GM10266 (cell line): ENCODE measurements around the gene TFPT.

ENCODE experiments used
- DNase-seq: peaks from one replicate; pipeline ENCODE4 v3.0.0; 2012; ENCODE audit errors: extremely low spot score
- TF ChIP-seq, protein P1 (sequence below): IDR thresholded peaks from 2 replicates; pipeline ENCODE4 v1.5.1; 2012; ENCODE audit warnings: mild to moderate bottlenecking, low read depth; ENCODE audit not compliant: control insufficient read depth, insufficient read depth; ENCODE audit errors: missing control alignments

The TFPT gene

DNA sequence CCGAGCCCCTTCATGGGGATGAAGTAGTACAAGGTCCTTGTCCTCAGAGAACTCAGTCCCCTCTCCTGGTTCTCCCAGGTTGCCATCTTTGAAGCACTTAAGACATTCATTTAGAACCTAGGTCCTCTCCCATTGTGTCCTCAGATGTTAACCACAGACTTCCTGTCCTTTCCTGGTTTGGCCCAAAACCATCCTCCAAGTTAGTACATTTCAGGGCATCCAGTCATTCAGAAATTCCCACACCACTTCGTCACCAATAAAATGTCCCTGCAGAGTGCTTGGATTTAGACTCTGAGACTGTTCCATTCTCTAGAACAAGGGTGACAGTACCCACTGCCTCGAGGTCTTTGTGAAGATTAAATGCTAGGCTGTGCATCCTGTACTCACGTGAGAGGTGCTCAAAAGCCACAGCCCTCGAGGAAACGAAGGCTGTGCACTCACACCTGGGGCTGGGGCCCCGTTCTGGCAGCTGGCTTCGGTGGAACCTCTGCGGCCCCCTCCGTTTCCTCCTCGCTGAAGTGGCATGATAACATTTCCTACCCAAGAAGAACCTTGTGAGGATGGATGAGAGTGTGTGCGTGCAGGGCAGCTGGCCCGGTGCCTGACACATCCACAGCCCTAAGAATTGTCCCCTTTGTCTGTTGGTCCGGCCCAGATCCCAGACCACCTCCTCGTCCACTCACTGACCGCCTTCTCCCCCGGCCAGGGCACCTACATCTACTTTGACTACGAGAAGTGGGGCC, 39.3 kb upstream of the TFPT start:
- no peak for DNase-seq
- TF ChIP-seq, protein P1, sequence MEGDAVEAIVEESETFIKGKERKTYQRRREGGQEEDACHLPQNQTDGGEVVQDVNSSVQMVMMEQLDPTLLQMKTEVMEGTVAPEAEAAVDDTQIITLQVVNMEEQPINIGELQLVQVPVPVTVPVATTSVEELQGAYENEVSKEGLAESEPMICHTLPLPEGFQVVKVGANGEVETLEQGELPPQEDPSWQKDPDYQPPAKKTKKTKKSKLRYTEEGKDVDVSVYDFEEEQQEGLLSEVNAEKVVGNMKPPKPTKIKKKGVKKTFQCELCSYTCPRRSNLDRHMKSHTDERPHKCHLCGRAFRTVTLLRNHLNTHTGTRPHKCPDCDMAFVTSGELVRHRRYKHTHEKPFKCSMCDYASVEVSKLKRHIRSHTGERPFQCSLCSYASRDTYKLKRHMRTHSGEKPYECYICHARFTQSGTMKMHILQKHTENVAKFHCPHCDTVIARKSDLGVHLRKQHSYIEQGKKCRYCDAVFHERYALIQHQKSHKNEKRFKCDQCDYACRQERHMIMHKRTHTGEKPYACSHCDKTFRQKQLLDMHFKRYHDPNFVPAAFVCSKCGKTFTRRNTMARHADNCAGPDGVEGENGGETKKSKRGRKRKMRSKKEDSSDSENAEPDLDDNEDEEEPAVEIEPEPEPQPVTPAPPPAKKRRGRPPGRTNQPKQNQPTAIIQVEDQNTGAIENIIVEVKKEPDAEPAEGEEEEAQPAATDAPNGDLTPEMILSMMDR, result no peak

DNA sequence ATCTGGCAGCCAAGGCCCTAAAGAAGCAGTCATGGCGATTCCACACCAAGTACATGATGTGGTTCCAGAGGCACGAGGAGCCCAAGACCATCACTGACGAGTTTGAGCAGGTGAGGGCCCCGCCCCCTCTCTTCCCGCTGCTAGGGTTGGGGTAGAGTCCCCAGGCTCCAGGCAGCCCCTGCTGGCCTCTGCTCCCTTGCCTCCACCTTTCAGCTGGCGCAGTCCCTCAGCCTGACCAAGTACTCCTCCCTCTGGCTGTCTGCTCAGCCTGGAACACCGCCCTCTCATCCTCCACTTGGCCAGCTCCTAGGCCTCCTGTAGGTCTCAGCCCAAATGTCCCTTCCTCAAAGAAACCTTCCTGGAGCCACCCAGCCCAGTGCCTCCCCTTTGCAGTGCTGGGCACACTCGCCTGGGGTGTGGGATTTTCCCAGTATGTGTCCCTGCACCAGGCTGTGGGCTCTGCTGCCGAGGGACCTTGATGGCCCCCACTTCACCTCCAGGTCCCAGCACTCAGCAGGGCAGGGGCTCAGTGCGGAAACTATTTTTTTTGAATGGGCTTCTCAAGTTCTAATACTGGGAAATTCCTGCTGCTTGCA, 38.4 kb upstream of the TFPT start:
- no peak for DNase-seq
- TF ChIP-seq, protein P1, result no peak

GRCh38 chr19:54152878-54153524, 37.5 kb upstream of the TFPT start:
- no peak for DNase-seq
- TF ChIP-seq, protein P1, result no peak

DNA sequence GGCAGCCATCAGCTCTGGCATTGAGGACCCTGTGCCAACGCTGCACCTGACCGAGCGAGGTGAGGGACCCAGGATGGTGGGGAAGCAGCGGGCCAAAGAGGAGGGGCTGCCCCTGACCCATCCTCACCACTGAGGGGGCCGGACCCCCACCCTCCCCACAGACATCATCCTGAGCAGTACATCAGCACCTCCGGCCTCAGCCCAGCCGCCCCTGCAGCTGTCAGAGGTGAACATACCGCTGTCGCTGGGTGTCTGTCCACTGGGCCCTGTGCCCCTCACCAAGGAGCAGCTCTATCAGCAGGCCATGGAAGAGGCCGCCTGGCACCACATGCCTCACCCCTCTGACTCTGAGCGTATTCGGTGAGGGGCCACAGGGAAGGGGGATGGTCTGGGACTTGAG, 36.8 kb upstream of the TFPT start:
- DNase-seq, result no peak
- TF ChIP-seq, protein P1, result no peak

- TF ChIP-seq, protein P1, result no peak
- DNase-seq, result no peak
Observed at GRCh38 chr19:54151362-54152035, 36.0 kb upstream of the TFPT start.

- no peak for DNase-seq
- TF ChIP-seq, protein P1, result no peak
Observed at GRCh38 chr19:54149021-54149812, 33.8 kb upstream of the TFPT start.
